ENCODE measurements around the gene NFIA.

- TF ChIP-seq CTCF (optimal IDR thresholded peaks at IDR 0.05 in 1 of 3, IDR thresholded peaks at IDR 0.05 in 1 of 3, conservative IDR thresholded peaks at IDR 0.05 in 1 of 3; ENCODE audit: extremely low read depth in 1 of 3, insufficient read depth in 2 of 3, low read length in 3 of 3) (no peak), EZH2 (IDR thresholded peaks at IDR 0.05; ENCODE audit: low read length) (no peak)
Measured at GRCh38 chr1:61226791-61227567, 144.6 kb downstream of the NFIA start.
